Measurements from ENCODE around the gene ANP32E.
"Not testable (repeated sequence)": the region's sequence is repeated elsewhere in the genome, so short reads cannot be mapped to it uniquely, and the experiment has no call there.

- TF ChIP-seq, protein P1, sequence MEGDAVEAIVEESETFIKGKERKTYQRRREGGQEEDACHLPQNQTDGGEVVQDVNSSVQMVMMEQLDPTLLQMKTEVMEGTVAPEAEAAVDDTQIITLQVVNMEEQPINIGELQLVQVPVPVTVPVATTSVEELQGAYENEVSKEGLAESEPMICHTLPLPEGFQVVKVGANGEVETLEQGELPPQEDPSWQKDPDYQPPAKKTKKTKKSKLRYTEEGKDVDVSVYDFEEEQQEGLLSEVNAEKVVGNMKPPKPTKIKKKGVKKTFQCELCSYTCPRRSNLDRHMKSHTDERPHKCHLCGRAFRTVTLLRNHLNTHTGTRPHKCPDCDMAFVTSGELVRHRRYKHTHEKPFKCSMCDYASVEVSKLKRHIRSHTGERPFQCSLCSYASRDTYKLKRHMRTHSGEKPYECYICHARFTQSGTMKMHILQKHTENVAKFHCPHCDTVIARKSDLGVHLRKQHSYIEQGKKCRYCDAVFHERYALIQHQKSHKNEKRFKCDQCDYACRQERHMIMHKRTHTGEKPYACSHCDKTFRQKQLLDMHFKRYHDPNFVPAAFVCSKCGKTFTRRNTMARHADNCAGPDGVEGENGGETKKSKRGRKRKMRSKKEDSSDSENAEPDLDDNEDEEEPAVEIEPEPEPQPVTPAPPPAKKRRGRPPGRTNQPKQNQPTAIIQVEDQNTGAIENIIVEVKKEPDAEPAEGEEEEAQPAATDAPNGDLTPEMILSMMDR (IDR thresholded peaks at IDR 0.05) = not testable (repeated sequence)
- not testable (repeated sequence) for TF ChIP-seq POLR2A (IDR thresholded peaks at IDR 0.05)
These were observed 20.1 kb downstream of the ANP32E start for GRCh38 chr1:150215855-150216254.
